SKM-1 treated with dmso at 0.1 percent for 144 hours (cell line): Measurements from ENCODE around the gene CDH16.

Experiments
- DNase-seq: peaks from one replicate; lab custom pipeline; 2025; ENCODE audit not compliant: unreplicated experiment; lab: John Stamatoyannopoulos, UW

The CDH16 gene

GRCh38 chr16:66911801-66912200, 6.9 kb downstream of the CDH16 start:
- DNase-seq: no peak

GRCh38 chr16:66911112-66911511, 7.6 kb downstream of the CDH16 start:
- DNase-seq: no peak

- DNase-seq: no peak
Observed at GRCh38 chr16:66910175-66910940, 8.3 kb downstream of the CDH16 start.

GRCh38 chr16:66908762-66909559, 9.7 kb downstream of the CDH16 start:
- DNase-seq: no peak

- DNase-seq: no peak
Observed at GRCh38 chr16:66908116-66908515, 10.6 kb downstream of the CDH16 start.

- DNase-seq: no peak
Observed at GRCh38 chr16:66906916-66907836, 11.5 kb downstream of the CDH16 start.

GRCh38 chr16:66905633-66906539, 12.8 kb downstream of the CDH16 start:
- no peak for DNase-seq

GRCh38 chr16:66904846-66905632, 13.6 kb downstream of the CDH16 start:
- no peak for DNase-seq

- no peak for DNase-seq
Observed at GRCh38 chr16:66904428-66904845, 14.2 kb downstream of the CDH16 start.

GRCh38 chr16:66903544-66904427, 14.9 kb downstream of the CDH16 start:
- DNase-seq: no peak

- no peak for DNase-seq
Observed at GRCh38 chr16:66902648-66903543, 15.8 kb downstream of the CDH16 start.

- DNase-seq: no peak
Observed at GRCh38 chr16:66901626-66902025, 17.1 kb downstream of the CDH16 start.

- DNase-seq: no peak
Observed at GRCh38 chr16:66900721-66901441, 17.8 kb downstream of the CDH16 start.

GRCh38 chr16:66899945-66900710, 18.6 kb downstream of the CDH16 start:
- DNase-seq: no peak

- peak; percentile 6 for DNase-seq
Observed at GRCh38 chr16:66899310-66899944, 19.3 kb downstream of the CDH16 start.

GRCh38 chr16:66898933-66899309, 19.8 kb downstream of the CDH16 start:
- no peak for DNase-seq
